NCI-H187 (cell line): ENCODE results near the gene GLI2.

ENCODE experiments used
- DNase-seq, 2 experiments: peaks; one replicate each; lab custom pipeline; 2025; lab: John Stamatoyannopoulos, UW

Gene GLI2

DNA sequence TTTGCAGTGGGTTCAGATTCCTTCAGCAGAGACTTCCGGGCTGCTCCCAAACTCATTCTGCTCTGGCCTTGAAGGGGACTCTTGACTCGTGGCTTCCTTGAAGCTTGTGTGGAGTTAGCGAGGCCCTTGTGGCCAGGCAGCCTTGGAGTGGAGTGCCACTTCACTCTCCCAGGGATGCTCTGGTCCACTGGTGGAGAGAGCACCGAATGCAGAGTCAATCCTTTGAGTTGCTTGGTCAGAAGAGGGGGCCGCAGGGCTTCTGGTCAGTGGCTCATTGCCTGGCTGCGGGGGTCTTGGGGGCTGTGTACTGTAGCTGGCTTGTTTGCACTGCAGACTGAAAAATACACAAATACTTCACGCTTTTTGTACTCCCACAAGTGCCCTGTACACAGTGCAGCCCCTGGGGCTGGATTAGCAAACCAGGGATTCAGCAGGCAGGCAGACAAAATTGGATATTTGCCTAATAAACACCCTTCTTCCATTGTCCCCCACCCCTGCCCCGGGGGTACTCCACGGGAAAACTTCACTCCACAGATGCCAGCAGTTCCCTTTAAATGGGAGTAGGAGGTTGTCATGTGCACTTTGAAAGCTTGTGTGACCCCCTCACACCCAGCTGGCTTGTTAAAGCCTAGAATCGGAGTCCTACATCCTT is 3.2 kb downstream of the GLI2 start:
- DNase-seq: no peak

GRCh38 chr2:120739438-120740090 is 3.9 kb downstream of the GLI2 start:
- DNase-seq: no peak

DNA sequence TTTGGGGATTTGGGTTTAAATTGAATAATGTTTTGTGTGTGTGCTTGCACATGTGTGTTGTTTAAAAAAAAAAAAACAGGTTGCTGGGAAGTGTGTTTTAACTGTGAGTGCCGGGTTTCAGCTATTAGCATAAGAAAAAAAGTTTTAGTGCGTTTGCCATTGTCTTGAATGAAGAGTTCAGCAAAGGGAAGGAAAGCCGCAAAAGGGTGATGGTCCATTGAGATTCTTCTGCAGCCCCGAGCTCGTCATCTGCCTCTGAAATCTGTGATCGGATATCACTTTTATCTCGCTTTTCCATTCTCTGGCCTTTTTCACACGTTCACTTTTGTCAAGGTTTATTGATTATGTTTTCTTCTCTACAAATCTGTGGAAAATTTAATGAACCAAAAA is 4.7 kb downstream of the GLI2 start:
- DNase-seq: no peak

DNA sequence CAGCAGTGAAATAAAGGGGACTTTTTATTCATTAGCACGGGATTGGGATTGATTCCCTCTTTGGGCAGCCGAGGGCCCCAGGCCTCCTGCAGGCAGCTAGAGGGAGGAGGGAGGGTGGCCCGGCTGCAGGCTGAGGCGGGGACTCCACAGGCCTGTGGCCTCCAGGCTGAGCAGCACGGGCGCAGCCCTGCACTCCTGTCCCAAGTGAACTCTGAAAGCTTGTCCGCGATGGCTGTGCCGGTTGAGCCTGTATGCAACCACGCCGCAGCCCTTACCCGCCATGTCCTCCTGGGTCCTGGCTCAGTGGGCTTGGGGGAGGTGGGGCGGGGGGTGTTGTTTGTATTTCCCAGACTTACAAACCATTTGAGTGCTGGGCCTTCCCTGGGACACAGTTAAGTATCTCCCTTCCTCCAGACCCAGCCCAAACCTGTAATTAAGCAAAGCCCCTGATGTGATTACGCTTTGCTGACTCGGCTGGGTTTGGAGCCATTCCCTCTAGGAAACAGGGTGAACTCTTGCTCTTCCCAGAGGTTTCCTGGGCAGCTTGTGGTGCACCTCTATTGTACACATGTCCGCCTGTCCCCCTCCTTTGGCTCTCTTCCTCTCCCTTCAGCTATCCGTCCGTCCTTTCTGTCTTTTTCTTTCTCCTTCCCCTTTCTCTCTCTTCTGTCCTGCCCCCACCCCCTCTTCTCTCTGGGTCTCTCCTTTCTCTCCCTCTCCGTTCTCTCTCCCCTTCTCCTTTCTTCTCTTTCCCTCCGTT is 5.3 kb downstream of the GLI2 start:
- no peak for DNase-seq

DNA sequence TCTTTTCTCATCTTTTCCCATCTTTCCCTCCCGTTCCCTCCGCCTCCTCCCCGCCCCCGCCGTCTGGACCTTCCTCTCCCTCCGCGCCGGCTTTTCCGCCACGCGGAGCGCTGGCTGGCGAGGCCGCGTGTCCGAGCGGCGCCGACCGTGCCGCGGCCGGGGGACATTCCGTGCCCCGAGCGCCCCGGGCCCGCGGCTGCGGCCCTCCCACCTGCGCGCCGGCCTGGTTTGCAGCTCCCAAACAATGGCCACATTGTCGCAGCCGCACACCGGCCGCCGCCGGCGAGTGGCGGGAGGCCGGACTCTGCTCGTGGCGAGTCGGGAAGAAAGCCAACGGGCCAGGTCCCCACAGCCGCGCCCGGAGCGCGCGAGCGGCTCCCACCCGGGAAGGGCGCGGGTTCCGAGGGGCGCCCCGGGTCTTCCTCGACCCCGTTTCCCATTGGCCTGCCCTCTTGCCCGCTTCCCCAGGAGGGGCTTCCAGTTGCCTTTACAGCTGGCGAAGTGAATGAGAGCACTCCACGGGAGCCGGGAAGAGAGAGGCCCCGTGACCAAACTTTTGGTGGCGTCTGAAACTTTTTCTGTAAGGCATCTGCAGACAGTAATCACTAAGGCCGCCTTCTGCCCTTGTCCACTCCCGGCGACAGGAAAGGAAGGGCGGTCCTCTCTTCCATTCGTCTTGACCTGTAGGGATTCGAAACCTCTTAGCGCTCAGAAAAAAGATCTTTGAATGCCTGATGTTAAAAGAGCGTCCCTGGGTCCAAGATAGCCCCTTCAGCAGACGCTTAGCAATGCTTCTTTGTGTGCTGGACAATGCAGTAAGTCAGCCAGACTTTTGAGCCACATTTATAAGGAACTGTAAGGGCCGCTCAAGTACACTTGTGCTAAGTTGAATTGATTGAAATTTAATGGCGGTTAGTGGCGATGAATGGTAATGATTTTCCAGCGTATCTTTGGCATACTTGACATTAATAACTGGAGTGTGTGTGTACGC is 6.2 kb downstream of the GLI2 start:
- no peak for DNase-seq

- no peak for DNase-seq
Measured at GRCh38 chr2:120743657-120744056, 8.0 kb downstream of the GLI2 start.

DNA sequence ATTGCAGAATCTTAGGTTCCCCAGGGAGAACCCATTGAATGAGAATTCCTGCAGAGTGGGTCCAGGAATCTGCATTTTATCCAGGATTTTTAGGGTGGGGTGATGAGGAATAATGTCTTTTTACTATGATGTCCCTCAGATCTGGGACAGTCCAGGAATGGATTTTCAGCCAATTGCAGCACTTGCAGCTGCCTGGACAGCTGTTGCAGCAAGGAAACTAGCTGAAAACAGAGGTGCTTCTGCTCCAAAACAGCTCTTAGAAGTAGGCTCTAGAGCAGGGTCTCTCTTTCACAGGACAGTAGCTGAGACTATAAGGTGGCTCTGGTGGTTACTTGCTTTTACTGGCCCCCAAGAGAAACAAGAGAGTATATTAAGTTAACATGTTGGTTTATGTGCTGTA is 9.1 kb downstream of the GLI2 start:
- DNase-seq: no peak

DNA sequence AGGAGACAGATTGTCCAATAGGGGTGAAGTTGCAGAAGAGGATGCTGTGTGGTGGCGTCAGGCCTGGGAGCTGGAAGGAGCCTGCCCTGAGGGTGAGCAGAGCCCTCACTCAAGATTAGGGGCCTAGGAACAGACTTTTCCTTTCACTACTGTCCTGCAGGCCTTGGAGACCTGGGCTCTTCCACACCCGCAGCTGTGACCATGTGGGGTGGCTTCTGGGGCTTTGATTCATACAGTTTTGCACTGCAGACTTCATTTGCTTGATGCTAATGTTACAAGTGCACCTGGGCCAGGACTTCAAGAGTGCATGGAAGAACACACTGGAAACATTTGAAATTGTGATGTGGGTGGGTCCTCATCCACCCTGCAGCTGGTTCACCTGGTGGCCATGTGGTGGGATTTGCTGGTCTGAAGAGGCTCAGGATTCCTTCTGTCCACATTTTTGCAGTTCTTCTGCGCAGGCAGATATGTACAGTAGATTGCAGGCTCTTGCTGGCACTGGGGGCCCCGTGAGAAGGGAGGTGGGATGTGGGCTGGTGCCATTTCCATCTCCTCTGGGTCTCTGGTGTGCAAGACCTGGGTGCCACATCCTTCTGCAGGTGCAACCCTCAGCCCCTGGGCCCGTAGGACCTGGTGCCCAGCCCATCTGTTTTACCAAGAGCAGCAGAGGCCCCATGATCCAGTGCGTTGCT is 9.9 kb downstream of the GLI2 start:
- no peak for DNase-seq

DNA sequence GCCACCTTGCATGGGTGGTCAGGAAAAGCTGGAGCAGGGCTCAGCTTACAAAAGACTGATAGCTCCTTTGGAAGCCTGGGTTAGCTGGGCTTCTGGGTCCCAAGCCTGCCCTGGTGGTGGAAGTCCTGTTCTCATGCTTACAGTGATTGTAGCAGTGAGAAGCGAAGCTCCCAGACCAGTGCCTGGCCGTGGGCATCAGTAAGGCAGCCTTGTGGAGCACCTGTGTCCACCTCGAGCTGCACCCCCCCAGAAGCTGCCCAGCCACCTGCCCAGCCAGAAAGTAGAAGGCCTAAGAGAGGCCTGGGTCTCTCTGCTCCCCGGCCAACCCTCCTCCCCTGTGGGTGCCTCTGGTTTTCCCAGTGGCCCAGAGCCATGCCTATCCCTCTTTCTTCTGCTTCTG is 10.5 kb downstream of the GLI2 start:
- no peak for DNase-seq

- DNase-seq: no peak
Measured at GRCh38 chr2:120747281-120747680, 11.6 kb downstream of the GLI2 start.

DNA sequence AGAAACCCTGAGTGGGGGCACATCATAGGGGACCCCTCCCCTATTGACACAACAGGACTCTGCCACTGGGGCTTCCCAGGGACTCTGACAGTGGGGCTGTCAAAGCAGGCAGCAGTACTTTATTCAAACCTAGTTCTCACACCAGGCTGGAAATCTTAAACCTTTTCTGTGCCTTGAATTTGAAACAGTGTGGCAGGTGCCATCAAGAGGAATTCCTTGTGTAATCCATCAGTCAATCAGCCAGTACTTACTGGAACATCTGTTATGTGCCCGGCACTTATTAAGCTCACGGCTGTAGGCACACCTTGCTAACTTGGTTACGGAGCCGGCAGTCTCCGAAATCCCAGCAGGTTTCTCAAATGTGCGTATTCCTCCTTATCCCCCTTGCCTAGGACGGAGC is 12.0 kb downstream of the GLI2 start:
- DNase-seq: no peak

DNA sequence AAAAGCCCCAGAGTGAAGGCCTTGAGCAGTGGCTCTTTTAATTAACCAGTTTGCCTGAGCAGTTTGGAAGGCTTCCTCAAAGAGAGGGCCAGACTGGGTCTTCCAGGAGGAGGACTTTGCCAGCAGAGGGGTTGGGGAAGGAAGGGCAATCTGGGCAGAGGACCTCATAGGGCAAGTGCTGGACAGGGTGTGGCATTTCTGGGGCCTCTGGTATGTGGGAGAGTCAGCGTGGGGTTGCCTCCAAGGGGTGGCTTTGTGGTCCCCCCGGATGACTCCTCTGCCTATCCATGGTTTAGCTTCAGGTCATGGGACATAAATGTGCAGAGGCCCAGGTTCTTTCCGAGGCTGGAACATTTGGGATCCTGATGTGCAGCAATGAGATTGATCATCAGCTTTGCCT is 12.6 kb downstream of the GLI2 start:
- no peak for DNase-seq

DNA sequence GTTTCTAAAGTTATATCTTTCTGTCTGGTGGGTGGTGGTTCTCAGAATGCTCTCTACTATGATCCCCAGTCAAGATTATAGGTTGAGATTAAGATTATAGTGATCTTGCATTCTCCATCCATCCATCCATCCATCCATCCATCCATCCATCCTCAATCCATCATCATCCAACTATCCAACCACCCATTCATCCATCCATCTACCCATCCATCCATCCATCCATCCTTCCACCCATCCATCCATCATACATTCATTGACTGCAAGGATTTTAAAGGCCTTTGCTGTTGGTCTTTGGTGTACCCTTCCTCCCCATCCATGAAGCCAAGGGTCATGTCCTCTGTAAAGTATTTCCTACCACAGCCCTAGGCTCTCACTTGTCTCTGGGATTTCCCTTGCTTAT is 13.1 kb downstream of the GLI2 start:
- DNase-seq: no peak

GRCh38 chr2:120749506-120750431 is 14.1 kb downstream of the GLI2 start:
- no peak for DNase-seq

- no peak for DNase-seq
Measured at GRCh38 chr2:120750488-120751210, 15.0 kb downstream of the GLI2 start.

- no peak for DNase-seq
Measured at GRCh38 chr2:120751553-120751952, 15.9 kb downstream of the GLI2 start.

GRCh38 chr2:120754067-120754960 is 18.6 kb downstream of the GLI2 start:
- DNase-seq: no peak
